ENCODE data around the gene TOGARAM2.

DNA sequence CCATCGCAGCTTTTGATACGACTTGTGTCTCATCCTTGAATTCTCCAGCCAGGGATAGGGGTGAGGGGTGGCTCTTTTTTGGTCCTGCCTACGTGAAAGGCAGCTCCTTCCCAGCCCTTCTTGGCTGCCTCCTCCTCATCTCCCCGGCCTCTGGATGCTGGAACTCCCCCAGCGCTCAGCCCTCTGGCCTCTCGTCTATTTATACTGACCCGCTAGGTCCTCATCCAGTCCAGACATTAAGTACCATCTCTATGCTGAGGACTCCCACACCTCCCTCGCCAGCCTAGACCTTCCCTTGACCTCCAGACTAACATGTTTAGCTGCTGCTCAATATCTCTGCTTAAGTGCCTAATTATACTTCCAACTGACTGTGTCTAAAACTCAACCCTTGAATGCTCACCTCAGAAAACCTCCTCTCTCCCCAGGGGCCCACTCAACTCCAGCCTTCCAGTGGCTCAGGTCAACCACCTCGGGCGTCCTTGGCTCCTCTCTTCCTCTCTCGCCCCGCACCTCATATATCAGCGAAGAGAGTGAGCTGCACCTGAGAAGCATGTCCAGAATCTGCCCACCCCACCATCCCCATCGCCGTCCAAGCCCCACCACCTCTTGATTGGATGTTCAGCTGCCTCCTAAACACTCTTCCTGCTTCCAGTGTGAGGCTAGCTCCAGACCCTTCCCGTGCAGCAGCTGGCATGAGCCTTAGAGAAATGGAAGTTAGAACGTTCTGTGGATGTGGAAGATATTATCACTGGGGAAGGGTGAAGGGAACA is 34.8 kb downstream of the TOGARAM2 start:
- no peak for TF ChIP-seq ISL1 (CRISPR knock-in tag; IDR thresholded peaks at IDR 0.05)
- no peak for TF ChIP-seq ZFP30 (CRISPR knock-in tag; IDR thresholded peaks at IDR 0.05)
- TF ChIP-seq TOX (CRISPR knock-in tag; IDR thresholded peaks at IDR 0.05; ENCODE audit: borderline replicate concordance) = no peak
- no peak for TF ChIP-seq ZFP3 (CRISPR knock-in tag; IDR thresholded peaks at IDR 0.05)
- no peak for TF ChIP-seq CREB5 (CRISPR knock-in tag; IDR thresholded peaks at IDR 0.05; ENCODE audit: low read depth)
- no peak for TF ChIP-seq ZNF70 (CRISPR knock-in tag; IDR thresholded peaks at IDR 0.05)
- TF ChIP-seq BACH2 (CRISPR knock-in tag; IDR thresholded peaks at IDR 0.05; ENCODE audit: borderline replicate concordance) = no peak
- no peak for TF ChIP-seq OSR1 (CRISPR knock-in tag; IDR thresholded peaks at IDR 0.05)
- TF ChIP-seq GLIS3 (CRISPR knock-in tag; IDR thresholded peaks at IDR 0.05) = no peak
- no peak for TF ChIP-seq ZC3H10 (CRISPR knock-in tag; IDR thresholded peaks at IDR 0.05)
